Gastroesophageal sphincter (tissue), 3 donors: ENCODE measurements around the gene TBC1D25.

ENCODE experiments used
- CTCF ChIP-seq, 4 experiments: fragments of 200-600 bp in 2 of 4; fragments of 450-650 bp in 2 of 4; sonication (generic) in 1 of 4; IDR thresholded peaks; one replicate each; pipeline ENCODE4 v1.5.1; 2017 to 2019; ENCODE audit warnings: antibody characterized with exemption in 4 of 4, mild to moderate bottlenecking in 2 of 4, moderate library complexity in 2 of 4
- POLR2AphosphoS5 ChIP-seq: sonication (generic); formaldehyde crosslinking; IDR thresholded peaks from one replicate; pipeline ENCODE4 v1.6.1; 2017; ENCODE audit warnings: antibody characterized with exemption

DNA sequence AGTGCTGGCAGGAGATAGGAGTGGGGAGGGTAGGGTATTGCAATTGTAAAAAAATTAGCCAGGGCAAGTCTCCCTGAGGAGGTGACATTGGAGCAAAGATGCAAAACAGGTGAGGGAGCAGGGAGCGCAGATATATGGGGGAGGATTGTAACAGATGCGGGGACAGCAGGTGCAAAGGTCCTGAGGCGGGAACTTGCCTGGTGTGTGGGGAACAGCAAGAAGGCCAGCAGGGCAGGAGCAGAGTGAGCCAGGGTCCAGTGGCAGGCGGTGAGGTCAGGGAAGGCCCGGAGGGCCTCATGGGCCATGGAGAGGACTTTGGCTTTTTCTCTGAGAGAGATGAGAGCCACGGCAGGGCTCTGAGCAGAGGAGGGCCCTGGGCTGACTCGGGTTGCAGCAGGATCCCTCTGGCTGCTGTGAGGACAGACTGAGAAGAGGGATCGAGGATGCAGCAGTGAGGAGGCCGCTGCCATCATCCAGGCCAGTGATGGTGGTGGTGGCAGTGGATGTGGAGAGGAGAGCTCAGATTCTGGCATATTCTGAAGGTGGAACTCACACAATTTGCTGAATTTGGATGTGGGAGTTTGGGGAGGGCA lies 24.6 kb upstream of the TBC1D25 start:
- TF ChIP-seq POLR2AphosphoS5 (no peak), CTCF (IDR thresholded peaks at IDR 0.05) (no peak)
